NT2/D1 (cell line): ENCODE results near the gene PDE8A.

ENCODE experiments used
- DNase-seq: peaks from one replicate; pipeline ENCODE4 v3.0.0-alpha.2; 2011; ENCODE audit warnings: low read depth, low spot score
- H3K27me3 ChIP-seq: 2 replicates; pipeline ENCODE4 v1.6.0; 2011; ENCODE audit warnings: mild to moderate bottlenecking; ENCODE audit not compliant: insufficient read length, insufficient read depth
- H3K36me3 ChIP-seq: 2 replicates; pipeline ENCODE4 v1.6.1; 2011; ENCODE audit warnings: mild to moderate bottlenecking, low read length, mixed read lengths; ENCODE audit not compliant: insufficient read depth, insufficient read length
- H3K4me1 ChIP-seq: 2 replicates; pipeline ENCODE4 v1.5.1; 2011; ENCODE audit not compliant: insufficient read depth, insufficient read length
- H3K4me3 ChIP-seq: 2 replicates; pipeline ENCODE4 v1.5.1; 2011; ENCODE audit warnings: low read depth; ENCODE audit not compliant: insufficient read length
- H3K9ac ChIP-seq: 2 replicates; pipeline ENCODE4 v1.6.0; 2011; ENCODE audit warnings: low read depth; ENCODE audit not compliant: insufficient read length
- H3K9me3 ChIP-seq: 2 replicates; pipeline ENCODE4 v1.5.1; 2011; ENCODE audit warnings: mild to moderate bottlenecking, low read length; ENCODE audit not compliant: insufficient read depth
- SUZ12 ChIP-seq: IDR thresholded peaks from 2 replicates; pipeline ENCODE4 v1.6.1; 2011; ENCODE audit not compliant: insufficient read length, insufficient read depth; ENCODE audit errors: extremely low read depth
- YY1 ChIP-seq: IDR thresholded peaks from 2 replicates; pipeline ENCODE4 v1.6.1; 2011; ENCODE audit not compliant: insufficient read length, insufficient read depth
- ZNF274 ChIP-seq: IDR thresholded peaks from 2 replicates; pipeline ENCODE4 v1.6.1; 2011; ENCODE audit warnings: mild to moderate bottlenecking, low read depth, low read length

The PDE8A gene

DNA sequence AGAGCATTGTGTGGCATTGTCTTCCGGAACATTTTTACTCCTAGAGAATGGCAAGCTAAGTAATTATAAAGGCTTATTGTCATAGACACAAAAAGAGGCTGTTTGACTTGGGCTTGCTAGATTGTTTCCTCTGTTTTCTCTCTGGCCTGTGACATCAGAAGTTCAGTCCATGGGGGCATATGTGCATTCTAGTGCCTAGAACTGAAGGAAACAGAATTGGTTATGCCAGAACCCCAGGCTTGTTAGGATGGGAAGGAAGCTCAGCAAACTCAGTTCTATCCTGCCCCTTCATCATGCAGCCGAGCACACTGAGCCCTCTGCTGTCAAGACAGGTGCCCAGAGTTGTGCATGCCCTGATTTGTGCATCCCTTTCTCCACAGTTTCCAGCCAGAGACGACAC, 131.3 kb downstream of the PDE8A start:
- Histone ChIP-seq H3K4me3 (no peak overlapping the region), H3K4me1 (no peaks in the 10 kb centered on the region), H3K9ac (no peak overlapping the region), H3K27me3 (no peaks in the 10 kb centered on the region), H3K36me3 (peaks cover 25% of the 10 kb centered on the region), H3K9me3 (no peaks in the 10 kb centered on the region)
- TF ChIP-seq ZNF274 (no peak), SUZ12 (no peak), YY1 (no peak)
- no peak for DNase-seq

DNA sequence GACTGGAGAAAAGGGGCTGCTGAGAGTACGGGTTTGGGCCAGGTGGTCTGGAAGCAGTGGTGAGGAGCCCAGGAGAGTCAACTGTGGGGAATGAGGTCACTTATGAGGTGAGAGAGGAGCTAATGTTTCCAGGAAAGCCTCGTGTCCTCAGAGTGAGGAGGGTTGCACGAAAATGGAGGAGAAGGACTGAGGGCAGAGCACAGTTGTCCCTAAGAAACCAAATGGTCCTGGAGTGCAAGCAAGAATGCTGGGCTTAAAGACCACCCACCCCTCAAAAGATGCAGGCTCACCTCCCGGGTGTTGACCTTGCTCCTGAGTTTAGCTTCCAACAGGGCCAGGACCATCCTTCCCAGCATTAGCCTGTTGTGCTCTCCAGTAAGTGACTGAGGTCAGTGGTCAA, 133.2 kb downstream of the PDE8A start:
- no peak for DNase-seq
- TF ChIP-seq SUZ12: no peak
- no peak for TF ChIP-seq ZNF274
- TF ChIP-seq YY1: no peak
- Histone ChIP-seq H3K27me3 (no peaks in the 10 kb centered on the region), H3K4me1 (no peaks in the 10 kb centered on the region), H3K4me3 (no peak overlapping the region), H3K9me3 (no peaks in the 10 kb centered on the region), H3K9ac (no peak overlapping the region), H3K36me3 (peaks cover 22% of the 10 kb centered on the region)

DNA sequence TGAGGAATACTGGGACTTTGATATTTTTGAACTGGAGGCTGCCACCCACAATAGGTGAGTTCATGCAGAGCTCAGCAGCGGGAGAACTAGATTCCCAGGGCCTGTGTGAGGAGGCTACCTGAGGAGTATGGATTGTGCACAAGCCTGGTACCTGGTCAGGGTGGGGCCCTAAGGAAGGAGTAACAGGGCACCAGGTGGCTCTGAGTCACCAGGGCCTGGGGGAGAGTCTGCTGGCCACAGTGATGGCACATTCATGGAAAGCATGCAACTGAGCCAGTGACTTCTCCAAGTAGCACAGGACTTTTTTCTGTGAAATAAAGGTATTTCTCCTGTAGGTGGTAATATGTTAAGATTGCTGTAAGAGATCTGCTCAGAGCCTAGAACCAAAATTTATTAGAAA, 134.4 kb downstream of the PDE8A start:
- Histone ChIP-seq H3K27me3 (no peaks in the 10 kb centered on the region), H3K4me1 (no peaks in the 10 kb centered on the region), H3K9me3 (no peaks in the 10 kb centered on the region), H3K36me3 (peaks cover 22% of the 10 kb centered on the region), H3K4me3 (no peak overlapping the region), H3K9ac (no peak overlapping the region)
- TF ChIP-seq SUZ12 (no peak), ZNF274 (no peak), YY1 (no peak)
- no peak for DNase-seq

DNA sequence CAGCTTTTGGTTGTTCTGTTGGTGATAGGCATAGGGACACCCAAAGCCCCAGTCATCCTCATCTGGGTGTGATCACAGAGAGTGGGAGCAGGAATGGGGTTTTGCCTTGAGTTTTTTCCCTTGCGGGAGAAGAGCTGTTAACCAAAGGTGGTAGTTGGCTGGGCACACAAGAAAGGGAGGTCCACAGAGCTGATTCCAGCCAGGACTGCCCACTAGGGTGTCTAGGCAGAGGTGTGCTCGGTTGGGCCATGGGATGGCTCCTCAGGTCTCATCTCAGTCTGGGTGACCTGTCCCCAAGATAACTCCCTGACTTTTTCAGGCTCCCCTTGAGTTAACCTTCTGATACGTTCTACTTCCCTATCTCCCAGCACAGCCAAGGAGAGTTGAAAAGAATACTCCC, 134.8 kb downstream of the PDE8A start:
- TF ChIP-seq ZNF274 (no peak), YY1 (no peak), SUZ12 (no peak)
- Histone ChIP-seq H3K27me3 (no peaks in the 10 kb centered on the region), H3K36me3 (peaks cover 23% of the 10 kb centered on the region), H3K9ac (no peak overlapping the region), H3K9me3 (no peaks in the 10 kb centered on the region), H3K4me3 (no peak overlapping the region), H3K4me1 (no peaks in the 10 kb centered on the region)
- no peak for DNase-seq

DNA sequence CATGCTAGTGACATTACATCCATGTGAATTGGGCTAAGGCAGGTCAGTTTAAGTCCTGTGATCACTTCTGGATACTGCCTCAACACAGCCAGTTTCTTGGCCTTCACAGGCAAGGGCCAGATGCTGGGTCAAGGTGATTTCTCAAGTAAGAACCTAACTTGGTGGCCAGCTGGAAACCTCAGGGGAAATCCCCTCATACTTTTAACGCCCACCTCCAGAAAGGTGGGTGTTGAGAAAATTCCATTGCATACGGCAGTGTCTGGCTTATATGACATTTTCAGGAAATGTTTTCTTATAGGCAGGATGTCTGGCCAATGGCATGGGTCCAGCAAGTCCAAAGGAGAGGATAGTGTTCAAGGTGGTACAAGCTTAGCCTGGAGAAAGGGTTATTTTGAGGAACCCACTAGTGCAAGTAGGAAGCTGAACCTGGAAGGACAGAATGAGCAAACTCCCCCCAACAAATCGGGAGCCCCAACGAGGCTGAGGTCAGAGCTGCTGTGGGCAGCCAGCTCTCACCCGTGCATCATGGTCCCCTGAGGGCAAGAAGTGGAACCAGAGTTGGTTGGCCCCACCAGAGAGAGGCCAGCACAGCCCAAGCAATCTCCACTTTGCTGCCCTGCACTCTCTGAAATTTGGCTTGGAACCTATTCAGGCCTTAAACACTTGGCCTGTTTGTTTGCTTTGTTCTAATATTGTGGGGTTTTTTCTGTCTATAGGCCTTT, 135.4 kb downstream of the PDE8A start:
- no peaks in the 10 kb centered on the region for H3K4me1 ChIP-seq
- H3K9ac ChIP-seq: no peak overlapping the region
- H3K9me3 ChIP-seq: no peaks in the 10 kb centered on the region
- no peak for TF ChIP-seq SUZ12
- no peak for TF ChIP-seq ZNF274
- no peak for TF ChIP-seq YY1
- H3K4me3 ChIP-seq: no peak overlapping the region
- DNase-seq: no peak
- H3K36me3 ChIP-seq: peaks cover 28% of the 10 kb centered on the region
- H3K27me3 ChIP-seq: no peaks in the 10 kb centered on the region

DNA sequence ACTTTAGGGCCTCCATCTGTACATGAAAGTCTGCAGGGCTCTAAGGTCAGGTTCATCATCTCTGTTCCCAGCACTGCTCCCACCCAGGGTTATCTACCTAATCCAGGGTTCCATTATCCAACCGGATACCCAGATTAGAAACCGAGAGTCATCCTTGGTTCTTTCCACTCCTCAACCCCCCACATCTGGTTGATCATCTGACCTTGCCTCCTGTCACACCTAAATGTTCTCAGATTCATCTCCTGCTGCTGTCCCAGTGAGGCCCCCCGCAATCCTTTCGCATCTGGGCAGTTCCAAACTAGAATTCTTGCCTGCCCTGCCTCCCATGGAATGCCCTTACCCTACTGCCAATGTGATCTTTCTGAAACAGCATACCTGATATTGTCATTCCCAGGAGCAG, 136.5 kb downstream of the PDE8A start:
- Histone ChIP-seq H3K27me3 (no peaks in the 10 kb centered on the region), H3K4me3 (no peak overlapping the region)
- DNase-seq: no peak

DNA sequence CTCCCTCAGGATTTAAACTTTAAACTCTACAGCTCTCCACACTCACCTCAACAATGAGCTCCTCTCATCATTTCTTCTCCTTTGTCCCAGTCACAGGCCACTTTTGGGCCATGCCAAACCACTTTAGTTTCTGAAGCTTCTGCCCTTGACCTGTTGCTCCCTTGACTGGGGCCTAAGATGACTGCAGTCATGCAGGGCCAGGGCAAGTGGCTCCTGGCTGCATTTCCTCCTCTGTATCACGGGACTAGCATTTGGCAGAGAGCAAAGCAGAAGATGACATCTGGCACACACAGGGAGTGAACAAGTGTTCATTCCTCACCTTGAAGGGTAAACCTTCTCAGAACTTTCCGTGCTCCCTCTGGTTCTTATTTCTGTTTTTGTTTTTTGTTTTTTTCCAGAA, 136.9 kb downstream of the PDE8A start:
- Histone ChIP-seq H3K9ac (no peak overlapping the region), H3K4me3 (no peak overlapping the region), H3K9me3 (no peaks in the 10 kb centered on the region), H3K4me1 (no peaks in the 10 kb centered on the region), H3K36me3 (peaks cover 31% of the 10 kb centered on the region), H3K27me3 (no peaks in the 10 kb centered on the region)
- TF ChIP-seq ZNF274: no peak
- no peak for TF ChIP-seq YY1
- TF ChIP-seq SUZ12: no peak
- DNase-seq: no peak

More for the DNA sequence above, 136.5 kb downstream of the PDE8A start:
- no peak for TF ChIP-seq SUZ12
- no peak for TF ChIP-seq YY1
- TF ChIP-seq ZNF274: no peak
- peaks cover 31% of the 10 kb centered on the region for H3K36me3 ChIP-seq
- no peaks in the 10 kb centered on the region for H3K4me1 ChIP-seq
- no peaks in the 10 kb centered on the region for H3K9me3 ChIP-seq
- H3K9ac ChIP-seq: no peak overlapping the region
